GM19438 (cell line): ENCODE data around the gene TYMS.
A peak's percentile ranks its signal among the peaks of the same experiment; 100 is the strongest.

Source experiments
- ATAC-seq: cut with Tn5 transposase; IDR thresholded peaks from one replicate; pipeline ENCODE4 v1.9.1; 2021; ENCODE audit warnings: low read depth; ENCODE audit not compliant: unreplicated experiment

TYMS gene

GRCh38 chr18:657311-658000 is at the start of gene TYMS:
Gene TYMS (plus strand): TSS chr18:657653. CDS start chr18:657743, 90 bp downstream.
- peak; percentile 50 for ATAC-seq

- no peak for ATAC-seq
These were observed 49.5 kb upstream of the TYMS start for GRCh38 chr18:607930-608329.

- no peak for ATAC-seq
These were observed 47.1 kb upstream of the TYMS start for GRCh38 chr18:610214-610928.

- ATAC-seq: no peak
These were observed 45.3 kb upstream of the TYMS start for GRCh38 chr18:612156-612555.

GRCh38 chr18:614193-614592 is 43.3 kb upstream of the TYMS start:
- no peak for ATAC-seq

- ATAC-seq: no peak
These were observed 42.3 kb upstream of the TYMS start for GRCh38 chr18:615092-615521.

GRCh38 chr18:615773-616172 is 41.7 kb upstream of the TYMS start:
- no peak for ATAC-seq

- ATAC-seq: no peak
These were observed 41.0 kb upstream of the TYMS start for GRCh38 chr18:616380-616995.

GRCh38 chr18:617970-618504 is 39.4 kb upstream of the TYMS start:
- ATAC-seq: no peak

GRCh38 chr18:618618-619017 is 38.8 kb upstream of the TYMS start:
- ATAC-seq: no peak

- ATAC-seq: no peak
These were observed 36.0 kb upstream of the TYMS start for GRCh38 chr18:621291-622043.

GRCh38 chr18:622289-622688 is 35.2 kb upstream of the TYMS start:
- ATAC-seq: no peak

GRCh38 chr18:623761-624620 is 33.5 kb upstream of the TYMS start:
- no peak for ATAC-seq

GRCh38 chr18:627231-627630 is 30.2 kb upstream of the TYMS start:
- no peak for ATAC-seq

- no peak for ATAC-seq
These were observed 27.9 kb upstream of the TYMS start for GRCh38 chr18:629269-630150.

- no peak for ATAC-seq
These were observed 25.9 kb upstream of the TYMS start for GRCh38 chr18:631560-631959.

- no peak for ATAC-seq
These were observed 22.9 kb upstream of the TYMS start for GRCh38 chr18:634551-635045.

GRCh38 chr18:635171-635570 is 22.3 kb upstream of the TYMS start:
- ATAC-seq: no peak

- no peak for ATAC-seq
These were observed 16.2 kb upstream of the TYMS start for GRCh38 chr18:641224-641623.
